Renal cortex interstitium (tissue), 11 donors: ENCODE data around the gene B3GAT1. TPM values are rescaled to one million over a fixed set of nuclear protein-coding genes. Genes with fewer than 3 reads are reported as not detected.

Source experiments
- DNase-seq, 11 donors: peaks; one replicate each; pipeline ENCODE4 v3.0.0-alpha.2; 2013; ENCODE audit warnings: low read depth in 9 of 11, low spot score in 4 of 11; ENCODE audit errors: extremely low read depth in 1 of 11
- polyA plus RNA-seq, 3 donors: library from polyadenylated mRNA; unstranded; fragments of 120-200 nt; gene quantifications; one replicate each; pipeline ENCODE4 v1.2.1, GENCODE V29; 2013; ENCODE audit not compliant: insufficient read length in 3 of 3

The B3GAT1 gene
- polyA plus RNA-seq, 3 donors = 4.3 to 4.9 (median 4.6) TPM

DNA sequence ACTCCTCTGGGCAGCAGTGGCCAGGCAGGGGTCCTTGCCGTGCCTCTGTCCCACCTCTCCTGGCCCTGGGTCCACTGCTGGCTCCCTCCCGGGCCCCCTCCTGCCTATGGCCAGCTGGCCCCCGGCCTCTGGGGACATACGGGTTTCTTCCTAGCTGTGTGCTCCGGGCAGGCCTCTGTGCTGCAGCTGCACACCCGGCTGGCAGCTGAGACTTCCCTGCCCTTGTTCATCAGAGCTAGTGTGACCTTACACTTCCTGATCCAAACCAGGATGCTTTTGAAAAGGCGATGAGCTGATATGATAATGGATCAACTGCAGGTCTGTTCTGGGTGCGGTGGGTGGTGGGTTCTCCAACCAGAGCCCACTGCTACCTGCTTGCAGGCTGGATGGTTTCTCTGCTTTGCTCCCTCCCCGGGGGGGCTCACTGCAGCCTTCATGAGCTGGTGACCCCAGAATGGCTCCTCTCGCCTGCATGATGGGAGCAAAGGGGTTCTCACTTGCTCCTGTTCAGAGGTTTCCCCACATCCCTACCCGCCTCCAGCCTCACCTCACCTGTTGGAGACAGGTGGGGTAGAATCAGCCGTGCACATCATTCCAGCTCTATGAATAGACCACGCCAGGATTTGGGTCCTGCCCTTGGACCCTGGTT lies 13.3 kb downstream of the B3GAT1 start:
- no peak for DNase-seq

DNA sequence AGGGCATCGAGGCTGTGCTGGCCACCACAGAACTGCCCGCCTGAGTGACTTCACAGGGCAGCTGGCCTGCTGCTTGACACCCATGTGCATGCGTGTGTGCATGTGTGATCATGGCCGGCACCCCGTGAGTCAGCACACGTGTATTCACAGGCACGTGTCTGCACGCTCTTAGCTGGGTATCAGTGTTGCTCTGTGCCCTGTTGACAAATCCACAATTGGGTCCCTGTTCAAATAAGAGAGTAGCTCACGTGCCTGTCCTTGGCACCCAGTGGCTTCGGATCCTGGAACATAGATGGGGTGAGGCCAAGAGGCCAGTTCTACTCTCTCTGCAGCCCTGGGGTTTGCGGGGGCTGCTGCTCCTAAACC lies 14.0 kb downstream of the B3GAT1 start:
- DNase-seq = no peak

DNA sequence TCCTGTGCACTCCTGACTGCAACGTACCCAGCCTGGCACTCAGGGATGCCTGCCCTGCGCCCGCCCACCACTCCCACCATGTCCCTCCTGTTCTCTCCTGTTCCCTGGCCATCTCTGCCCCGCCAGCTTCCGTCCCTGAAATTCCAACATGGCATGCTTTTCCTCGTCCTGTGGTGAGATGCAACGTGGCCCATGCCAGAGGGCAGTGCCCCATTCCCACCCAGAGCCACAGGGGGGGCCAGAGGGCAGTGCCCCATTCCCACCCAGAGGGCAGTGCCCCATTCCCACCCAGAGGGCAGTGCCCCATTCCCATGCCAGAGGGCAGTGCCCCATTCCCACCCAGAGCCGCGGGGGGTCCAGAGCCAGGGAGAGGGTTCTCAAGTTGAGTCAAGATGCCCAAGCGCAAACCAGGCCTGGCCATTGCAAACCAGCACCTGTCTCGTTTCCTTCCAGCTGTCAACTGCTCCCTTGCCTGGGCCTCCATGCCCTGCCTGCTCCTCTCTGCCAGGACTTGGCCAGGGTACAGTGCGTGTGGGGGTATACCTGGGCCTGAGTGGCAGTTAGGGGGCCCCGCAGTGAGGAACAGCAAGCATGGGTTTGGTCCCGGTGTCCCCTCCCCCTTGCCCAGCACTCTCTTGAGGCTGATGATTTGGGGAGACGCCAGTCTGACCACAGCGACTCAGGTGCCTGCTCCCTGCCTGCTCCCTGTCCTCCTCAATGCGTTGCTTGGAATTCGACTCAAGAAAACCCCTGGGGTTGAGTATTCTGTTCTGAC lies 14.6 kb downstream of the B3GAT1 start:
- no peak for DNase-seq

DNA sequence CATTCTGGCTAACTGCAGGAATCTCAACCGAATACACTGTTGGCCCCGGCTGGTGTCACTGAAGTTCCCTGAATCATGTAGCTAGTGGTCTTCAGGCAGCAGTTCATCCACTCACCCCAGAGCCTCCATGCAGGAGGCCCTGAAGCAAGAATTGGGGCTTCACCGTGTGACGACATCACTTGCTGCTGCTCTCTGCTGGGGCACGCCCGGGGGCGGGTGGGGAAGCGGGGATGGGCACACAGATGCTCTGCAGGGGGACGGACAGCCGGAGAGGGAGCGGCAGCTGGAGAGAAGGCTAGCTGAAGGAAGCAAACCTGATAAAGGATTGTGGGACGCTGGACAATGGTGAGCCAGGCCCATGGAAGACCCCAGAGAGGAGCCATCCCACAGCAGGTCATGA lies 17.0 kb downstream of the B3GAT1 start:
- DNase-seq = no peak

DNA sequence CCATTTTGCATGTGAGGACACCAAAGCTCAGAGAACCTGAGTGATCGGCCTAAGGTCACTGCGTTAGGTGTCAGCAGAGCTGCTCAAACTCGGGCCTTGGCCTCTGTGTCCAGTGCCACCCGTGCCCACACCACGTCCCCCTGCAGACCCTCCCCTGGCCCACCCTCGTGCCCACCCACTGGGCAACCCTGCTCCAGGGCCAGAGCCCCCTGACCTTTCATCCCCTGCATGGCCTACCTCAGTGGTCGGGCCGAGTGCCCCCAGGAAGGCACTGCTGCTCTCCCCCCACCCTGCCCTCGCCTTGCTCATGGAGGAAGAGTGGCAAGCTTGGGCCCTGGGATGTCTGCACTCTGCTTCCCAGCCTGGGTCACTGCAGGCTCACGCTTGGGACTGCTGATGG lies 17.7 kb downstream of the B3GAT1 start:
- no peak for DNase-seq

DNA sequence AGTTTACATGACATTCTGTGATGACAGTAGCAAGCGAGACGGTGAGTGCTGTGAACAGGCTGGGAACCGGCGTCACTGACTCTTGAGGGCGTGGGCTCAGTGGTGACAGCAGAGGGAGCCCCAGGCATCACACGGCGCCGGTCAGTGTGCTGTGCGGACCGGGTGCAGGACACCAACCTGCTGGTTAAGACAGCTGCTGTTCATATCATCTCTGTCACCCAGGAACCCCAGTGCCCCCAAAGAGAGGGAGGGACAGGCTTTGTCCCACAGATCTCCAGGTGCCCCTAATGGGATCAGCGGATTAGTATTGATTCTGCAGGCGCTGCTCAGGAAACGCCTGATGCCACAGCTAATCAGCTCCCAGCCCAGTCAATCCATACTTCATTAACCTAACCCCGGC lies 18.4 kb downstream of the B3GAT1 start:
- DNase-seq = no peak

DNA sequence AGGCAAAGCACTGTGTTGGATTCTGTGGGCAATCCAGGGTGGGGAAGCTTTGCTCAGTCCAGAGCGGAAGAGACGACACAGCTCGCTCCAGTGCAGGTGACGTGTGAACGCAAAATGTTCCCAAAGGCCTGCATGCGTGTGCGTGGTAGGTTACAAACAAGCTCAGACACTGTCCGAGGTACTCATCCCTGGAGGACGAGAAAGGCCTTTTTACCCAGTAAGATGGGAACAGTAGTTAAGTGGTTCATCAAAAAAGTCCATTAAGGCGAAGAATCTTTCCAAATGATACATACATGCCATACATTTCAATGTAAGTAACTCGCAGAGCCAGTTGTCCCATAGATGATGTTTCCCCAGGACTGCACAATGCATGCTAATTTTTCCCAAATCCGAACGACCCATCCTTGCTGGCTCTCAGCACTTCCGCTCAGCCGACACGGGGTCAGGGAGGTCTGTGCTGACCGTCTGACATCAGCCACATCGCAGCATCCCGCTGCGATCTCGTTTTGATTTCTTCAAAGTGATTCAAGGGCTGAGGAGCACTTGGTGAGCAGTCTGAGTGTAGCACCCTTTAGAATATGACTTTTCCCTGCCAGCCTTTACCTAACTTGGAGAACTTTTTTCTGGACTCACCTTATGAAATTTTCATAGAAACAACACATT lies 19.0 kb downstream of the B3GAT1 start:
- no peak for DNase-seq

DNA sequence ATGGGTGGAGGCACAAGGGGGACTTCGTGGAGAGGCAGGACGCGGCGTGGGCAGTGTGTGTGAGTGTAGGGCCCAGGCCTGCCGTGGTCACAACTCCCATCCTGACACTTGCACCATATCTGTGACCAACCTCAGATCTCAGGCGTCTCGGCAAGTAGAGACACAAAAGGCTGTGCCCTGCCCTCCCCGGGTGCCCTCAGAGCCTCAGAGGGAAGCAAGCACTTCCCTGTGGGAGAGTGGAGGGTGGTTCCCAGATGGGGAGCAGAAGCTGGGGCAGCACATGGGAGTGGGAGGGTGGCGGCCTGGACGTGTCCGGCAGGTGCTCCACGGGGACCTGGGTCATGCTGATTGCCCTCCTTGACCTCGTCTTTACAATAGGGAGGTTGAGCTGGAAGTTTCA lies 20.4 kb downstream of the B3GAT1 start:
- DNase-seq = no peak

DNA sequence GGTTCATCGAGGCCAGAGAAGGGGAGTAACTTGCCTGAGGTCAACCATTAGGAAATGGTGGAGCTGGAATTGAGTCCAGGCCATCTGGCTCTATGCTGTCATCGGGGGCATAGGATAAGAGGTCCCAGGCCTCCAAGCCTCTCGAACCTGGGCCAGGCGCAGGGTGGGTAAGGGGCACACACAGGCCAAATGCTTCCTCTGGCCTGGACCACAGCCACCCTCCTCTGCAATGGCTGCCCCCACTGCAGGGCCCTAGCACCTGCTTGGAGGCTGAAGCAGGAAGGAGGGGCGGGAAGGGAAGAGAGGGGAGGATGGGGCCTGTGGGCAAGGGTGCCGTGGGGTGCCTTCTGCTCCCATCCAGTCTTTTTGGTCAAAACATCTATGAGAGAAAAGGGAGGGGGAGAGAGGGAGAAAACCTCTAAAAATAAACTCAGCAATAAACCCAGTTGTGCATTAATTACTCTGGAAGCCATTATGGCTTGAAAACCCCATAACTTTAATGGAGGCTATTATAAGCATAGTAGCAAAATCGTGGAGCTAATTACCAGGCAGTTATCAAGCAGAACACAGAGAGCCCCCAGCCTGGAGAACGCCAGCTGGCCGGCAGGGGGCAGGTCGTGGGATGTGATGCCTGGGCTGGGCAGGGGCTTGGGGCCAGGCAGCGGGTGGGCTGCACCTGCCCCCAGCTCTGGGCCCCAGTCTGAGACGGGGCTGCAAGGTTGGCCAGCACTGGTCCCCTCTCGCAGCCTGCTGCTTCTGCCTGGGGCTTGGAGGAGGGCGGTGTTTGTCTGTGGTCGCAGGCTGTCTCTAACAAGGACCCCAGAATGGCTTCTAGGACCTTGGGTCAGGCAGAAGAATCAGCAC lies 21.1 kb downstream of the B3GAT1 start:
- DNase-seq = no peak

DNA sequence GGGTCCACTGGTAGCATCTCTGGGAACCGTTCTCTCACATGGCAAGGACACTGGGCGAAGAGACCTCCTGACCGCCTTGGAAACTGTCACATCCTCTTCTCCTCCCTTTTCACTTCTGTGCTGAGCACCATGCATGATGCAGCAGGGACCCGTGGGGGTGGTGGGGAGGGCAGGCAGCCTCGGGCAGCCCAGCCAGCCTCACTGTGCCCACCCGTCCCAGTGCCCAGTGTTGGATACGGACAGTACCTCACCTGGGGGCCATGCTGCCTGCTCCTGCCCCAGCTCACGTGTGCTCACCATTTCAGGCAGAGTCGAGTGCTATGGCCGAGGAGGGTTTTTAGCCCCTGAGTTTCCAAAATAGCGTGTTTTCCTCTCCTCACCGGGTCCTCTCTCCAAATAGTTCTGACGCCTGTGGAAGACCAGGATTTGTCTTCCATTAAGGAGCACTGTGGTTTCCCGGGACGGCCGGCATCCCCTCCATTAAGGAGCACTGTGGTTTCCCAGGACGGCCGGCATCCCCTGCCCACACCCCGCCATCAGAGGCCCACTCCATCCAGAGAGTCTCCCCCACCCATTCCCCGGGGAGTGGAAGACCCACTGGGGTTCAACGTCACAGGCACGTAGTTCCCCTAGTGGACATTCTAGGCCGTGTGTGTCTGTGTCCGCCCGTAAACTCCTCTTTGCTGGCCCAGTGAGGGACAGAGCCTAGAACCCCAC lies 22.4 kb downstream of the B3GAT1 start:
- DNase-seq = no peak

DNA sequence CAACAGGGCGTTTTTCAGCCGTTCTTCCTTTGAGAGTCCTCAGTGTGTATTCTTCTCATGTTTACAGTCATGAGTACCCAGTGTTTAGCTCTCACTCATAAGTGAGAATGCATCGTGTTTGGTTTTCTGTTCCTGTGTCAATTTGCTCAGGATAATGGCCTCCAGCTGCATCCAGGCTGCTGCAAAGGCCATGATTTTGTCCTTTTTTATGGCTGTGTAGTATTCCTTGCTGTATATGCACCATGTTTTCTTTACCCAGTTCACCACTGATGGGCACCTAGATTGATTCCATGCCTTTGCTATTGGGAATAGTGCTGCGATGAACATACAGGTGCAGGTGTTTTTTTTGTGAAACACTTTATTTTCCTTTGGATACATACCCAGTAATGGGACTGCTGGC lies 23.5 kb downstream of the B3GAT1 start:
- DNase-seq = no peak

DNA sequence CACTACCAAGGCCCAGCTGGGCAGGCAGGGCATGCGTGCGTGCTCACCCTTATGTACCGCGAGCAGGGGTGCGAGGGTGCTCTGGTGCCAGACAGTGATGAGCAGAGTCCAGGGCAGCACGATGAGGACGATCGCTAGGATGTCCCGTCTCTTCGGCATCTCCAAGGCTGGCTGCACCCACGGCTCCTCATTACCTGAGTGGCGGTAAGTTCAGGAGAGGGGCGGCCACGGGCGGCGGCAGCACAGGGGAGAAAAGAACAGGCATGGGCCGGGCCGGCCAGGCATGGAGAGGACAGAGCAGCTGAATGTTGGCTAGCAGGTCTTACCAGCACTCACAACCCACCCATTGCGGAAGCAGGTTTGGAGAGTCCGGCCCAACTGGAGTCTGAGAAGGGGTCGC lies 24.5 kb downstream of the B3GAT1 start:
- no peak for DNase-seq

DNA sequence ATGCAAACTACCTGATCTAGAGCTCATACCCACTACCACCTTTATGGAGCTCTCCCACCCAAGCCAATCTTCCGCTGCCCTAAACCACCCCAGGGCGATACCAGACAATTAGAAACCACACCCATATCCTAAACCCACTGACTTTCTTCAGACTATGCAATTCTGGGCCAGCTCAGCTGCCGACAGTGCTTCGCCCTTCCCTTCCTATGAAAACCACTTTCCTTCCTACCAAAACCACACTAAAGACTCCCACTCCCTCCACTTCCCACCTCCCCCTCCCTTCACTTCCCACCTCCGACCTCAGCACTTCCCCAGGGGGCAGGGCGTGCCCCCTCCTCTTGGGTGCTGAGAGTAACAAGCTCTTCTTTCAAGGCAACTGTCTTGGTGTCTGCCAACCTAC lies 25.1 kb downstream of the B3GAT1 start:
- DNase-seq = no peak

DNA sequence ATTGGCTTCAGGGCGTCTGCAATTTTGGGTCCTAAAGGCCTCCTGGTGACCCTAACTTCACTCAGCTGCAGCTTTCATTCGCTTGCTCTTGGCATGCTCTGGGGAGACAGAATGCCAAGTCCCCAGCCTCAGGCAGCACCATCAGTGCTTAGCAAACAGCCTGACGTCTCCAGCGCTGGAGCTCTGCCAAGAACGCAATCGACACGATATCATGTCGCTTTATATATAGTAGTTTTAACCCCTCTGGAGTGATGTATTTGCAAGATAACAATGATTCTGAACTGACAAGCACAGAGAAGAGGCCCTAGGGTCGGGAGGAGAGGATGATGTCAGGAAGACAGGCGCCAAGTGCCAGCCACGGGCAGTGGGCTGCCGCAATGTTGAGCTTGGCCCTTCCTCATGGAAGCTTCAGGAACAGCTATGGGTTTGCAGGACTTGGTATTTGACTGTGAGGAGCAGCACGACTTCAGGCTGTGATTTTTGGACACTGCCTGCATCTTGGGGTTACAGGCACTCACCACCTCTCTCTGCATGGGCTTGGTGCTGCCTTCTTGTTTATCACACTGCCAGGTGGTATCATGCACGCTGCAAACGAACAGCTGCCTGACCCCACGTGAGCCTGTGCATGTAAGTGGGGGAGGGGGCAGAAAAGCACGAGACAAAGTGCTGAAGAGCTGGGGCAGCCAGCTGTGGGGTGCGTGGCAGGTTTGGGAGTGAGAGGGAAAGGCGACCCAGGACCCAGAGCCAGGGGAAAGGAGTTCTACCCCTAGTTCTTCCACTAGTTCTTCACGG lies 26.1 kb downstream of the B3GAT1 start:
- no peak for DNase-seq

DNA sequence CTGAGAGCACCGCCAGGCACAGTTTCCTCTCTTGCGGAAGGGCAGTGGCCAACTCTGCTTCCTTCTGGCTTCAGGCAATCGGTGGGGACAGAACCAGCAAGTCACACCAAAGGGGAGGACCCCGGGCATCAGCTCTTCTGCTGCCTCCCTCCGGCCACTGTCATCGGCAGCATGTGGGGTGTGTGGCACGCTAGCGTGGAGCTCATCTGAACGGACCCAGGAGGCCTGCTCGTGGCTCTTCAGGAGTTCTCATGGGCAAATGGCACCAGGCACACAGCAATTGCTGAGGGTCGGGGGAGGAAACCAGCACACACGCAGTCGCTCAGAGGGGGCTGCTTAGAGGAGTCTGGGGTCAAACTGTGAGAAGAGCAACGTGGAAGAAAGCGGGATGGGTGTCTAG lies 26.9 kb downstream of the B3GAT1 start:
- DNase-seq = no peak

DNA sequence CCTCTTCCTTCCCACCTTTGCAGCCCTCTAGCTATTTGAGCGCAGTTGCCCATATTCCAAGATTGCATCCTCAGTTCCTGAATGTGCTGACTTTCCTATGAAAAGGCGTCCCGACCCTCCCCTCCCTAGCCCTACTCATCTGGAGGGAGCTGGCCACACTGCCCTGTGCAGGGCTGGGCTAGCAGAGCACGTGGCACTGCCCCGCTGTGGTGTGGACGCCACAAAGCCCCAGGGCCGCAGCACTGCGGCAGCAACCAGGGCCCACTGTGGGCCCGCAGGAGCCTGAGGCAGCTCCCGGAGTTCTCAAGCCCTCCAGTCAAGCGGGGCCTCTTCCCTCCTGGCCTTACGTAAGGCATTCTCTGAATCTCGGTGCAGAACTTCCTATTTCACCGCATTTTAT lies 27.6 kb downstream of the B3GAT1 start:
- DNase-seq = no peak

DNA sequence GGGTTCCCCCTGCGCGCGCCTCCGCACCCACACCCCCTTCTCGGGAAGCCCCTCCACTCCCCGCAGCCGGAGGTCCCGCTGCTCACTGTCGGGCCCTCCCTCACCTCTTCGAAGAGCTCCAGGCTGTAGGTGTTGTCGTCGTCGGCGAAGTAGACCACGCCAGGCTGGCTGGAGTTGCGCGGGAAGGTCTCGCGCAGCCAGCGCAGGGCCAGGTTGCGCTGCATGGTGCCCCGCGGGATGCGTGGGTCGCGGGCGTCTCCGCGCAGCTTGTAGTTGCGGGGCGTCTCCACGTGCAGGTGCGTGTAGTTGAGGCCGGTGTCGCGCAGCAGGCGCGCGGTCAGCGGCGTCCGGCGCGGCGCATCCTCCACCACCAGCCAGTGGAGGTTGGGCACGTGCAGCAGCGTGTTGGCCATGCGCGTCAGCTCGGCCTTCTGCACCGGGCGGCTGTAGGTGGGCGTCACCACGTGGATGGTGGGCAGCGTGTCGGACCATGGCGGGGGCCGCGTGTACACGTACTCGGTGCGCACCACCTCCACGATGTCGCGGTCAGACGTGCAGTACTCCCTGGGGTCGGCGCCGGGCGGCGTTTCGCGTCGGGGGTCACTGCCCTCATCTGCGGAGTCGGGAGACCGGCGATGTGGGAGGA lies 28.3 kb downstream of the B3GAT1 start:
- no peak for DNase-seq

DNA sequence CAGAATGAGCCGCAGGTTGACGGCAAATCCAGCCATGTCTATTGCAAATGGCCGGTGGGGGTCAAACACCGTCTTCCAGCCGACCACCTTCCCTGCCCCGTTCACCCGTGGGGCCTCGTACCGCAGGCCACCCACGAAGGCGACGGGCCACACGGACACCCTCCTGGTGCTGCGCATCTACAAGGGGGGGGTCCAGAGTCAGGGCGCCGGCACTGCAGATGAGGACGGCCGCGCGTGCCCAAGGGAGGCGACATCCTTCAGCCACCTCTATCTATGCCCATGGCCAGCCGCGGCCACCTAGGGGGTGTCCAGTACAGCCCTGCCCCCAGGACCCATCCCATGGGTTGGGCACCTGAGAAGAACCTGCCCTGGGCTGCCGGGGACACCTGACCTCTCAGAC lies 29.2 kb downstream of the B3GAT1 start:
- DNase-seq = no peak
